ENCODE measurements around the gene SLC26A4. TPM values are rescaled to one million over a fixed set of nuclear protein-coding genes. Genes with fewer than 3 reads are reported as not detected.

The SLC26A4 gene
- total RNA-seq, 1 donor from 2014 or later, result 0.12 TPM

- TF ChIP-seq CTCF (conservative IDR thresholded peaks at IDR 0.05), result no peak
- no peak overlapping the region for H3K4me3 Mint-ChIP-seq
- H3K4me1 Mint-ChIP-seq, result no peaks in the 10 kb centered on the region
- DNase-seq (ENCODE audit: low read depth, low spot score), result no peak
- no peak overlapping the region for H3K27ac Mint-ChIP-seq (ENCODE audit: unreplicated experiment)
- H3K27me3 Mint-ChIP-seq (ENCODE audit: low read depth), result no peaks in the 10 kb centered on the region
- H3K36me3 Mint-ChIP-seq (ENCODE audit: low read depth), result no peaks in the 10 kb centered on the region
- H3K9me3 Mint-ChIP-seq, result peaks cover 3% of the 10 kb centered on the region
Observed at GRCh38 chr7:107712896-107713295, 52.3 kb downstream of the SLC26A4 start.

DNA sequence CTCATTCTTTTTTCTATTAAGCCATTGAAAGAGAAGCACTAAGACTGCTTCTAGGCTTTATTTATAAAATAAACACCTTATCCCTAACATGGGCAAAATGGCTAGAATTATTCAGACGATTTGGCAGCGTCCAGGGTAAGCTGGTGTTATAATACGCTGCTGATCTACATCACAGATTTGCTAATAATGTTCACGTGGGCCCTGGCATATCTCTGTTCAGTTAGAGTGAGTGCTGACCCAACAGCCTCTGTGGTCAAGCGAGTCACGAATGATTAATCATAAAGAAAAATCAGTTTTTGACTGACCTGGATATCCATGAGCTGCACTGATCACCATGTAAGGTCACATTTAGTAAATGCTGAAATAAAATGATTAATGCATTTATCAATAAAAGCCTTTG is 54.9 kb downstream of the SLC26A4 start:
- Mint-ChIP-seq H3K27ac (ENCODE audit: unreplicated experiment) (no peak overlapping the region), H3K36me3 (ENCODE audit: low read depth) (no peaks in the 10 kb centered on the region), H3K4me3 (no peak overlapping the region), H3K27me3 (ENCODE audit: low read depth) (no peaks in the 10 kb centered on the region), H3K9me3 (no peaks in the 10 kb centered on the region), H3K4me1 (no peaks in the 10 kb centered on the region)
- no peak for TF ChIP-seq CTCF (conservative IDR thresholded peaks at IDR 0.05)
- no peak for DNase-seq (ENCODE audit: low read depth, low spot score)

DNA sequence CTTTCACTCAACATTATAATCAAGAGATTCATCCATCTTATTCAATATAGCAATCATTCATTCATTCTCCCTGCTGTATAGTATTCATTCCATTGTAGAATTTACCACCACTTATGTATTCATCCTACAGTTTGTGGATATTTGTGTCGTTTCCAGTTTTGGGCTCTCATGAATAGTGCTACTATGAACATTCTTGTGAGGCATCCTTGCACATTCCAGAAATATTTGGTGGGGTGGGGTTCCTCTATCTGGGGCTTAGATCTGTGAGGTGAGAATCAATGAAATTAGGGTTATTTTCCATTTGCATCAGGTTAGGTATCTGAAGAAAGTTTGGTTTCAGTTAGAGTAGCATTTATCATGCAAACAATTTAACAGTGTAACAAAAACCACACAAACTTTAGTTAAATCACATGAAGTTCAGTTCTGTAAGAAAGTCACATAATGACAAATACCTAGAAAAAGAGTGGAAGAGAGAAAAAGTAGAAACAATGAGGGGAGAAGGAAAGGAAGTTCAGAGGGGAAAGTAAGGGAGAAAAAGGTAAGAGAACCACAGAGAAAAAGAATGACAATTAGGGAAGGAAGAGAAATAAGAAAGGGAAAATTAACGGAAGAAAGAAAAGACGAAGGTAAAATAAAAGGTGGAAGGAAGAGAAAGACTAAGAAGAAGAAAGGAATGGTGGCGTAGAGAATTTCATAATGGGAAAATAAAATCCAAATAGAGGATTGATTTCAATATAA is 58.0 kb downstream of the SLC26A4 start:
- Mint-ChIP-seq H3K27ac (ENCODE audit: unreplicated experiment) (peak overlapping the region; percentile 22), H3K27me3 (ENCODE audit: low read depth) (no peaks in the 10 kb centered on the region), H3K9me3 (no peaks in the 10 kb centered on the region), H3K4me1 (peaks cover 1% of the 10 kb centered on the region), H3K4me3 (no peak overlapping the region), H3K36me3 (ENCODE audit: low read depth) (no peaks in the 10 kb centered on the region)
- DNase-seq (ENCODE audit: low read depth, low spot score), result no peak
- TF ChIP-seq CTCF (conservative IDR thresholded peaks at IDR 0.05), result no peak

GRCh38 chr7:107721286-107721685 is 60.7 kb downstream of the SLC26A4 start:
- H3K9me3 Mint-ChIP-seq, result no peaks in the 10 kb centered on the region
- peaks cover 4% of the 10 kb centered on the region for H3K27me3 Mint-ChIP-seq (ENCODE audit: low read depth)
- H3K36me3 Mint-ChIP-seq (ENCODE audit: low read depth), result no peaks in the 10 kb centered on the region
- no peak overlapping the region for H3K27ac Mint-ChIP-seq (ENCODE audit: unreplicated experiment)
- TF ChIP-seq CTCF (conservative IDR thresholded peaks at IDR 0.05), result no peak
- peaks cover 5% of the 10 kb centered on the region for H3K4me1 Mint-ChIP-seq
- no peak overlapping the region for H3K4me3 Mint-ChIP-seq
- no peak for DNase-seq (ENCODE audit: low read depth, low spot score)

- Mint-ChIP-seq H3K36me3 (ENCODE audit: low read depth) (no peaks in the 10 kb centered on the region), H3K4me1 (peaks cover 5% of the 10 kb centered on the region), H3K9me3 (no peaks in the 10 kb centered on the region), H3K27ac (ENCODE audit: unreplicated experiment) (no peak overlapping the region), H3K27me3 (ENCODE audit: low read depth) (peaks cover 22% of the 10 kb centered on the region), H3K4me3 (no peak overlapping the region)
- no peak for DNase-seq (ENCODE audit: low read depth, low spot score)
- TF ChIP-seq CTCF (conservative IDR thresholded peaks at IDR 0.05), result no peak
Observed at GRCh38 chr7:107723255-107723654, 62.6 kb downstream of the SLC26A4 start.

All from neural crest cell (in vitro differentiated cells).